Neural cell (in vitro differentiated cells): ENCODE measurements around the gene IGSF21. TPM values are rescaled to one million over a fixed set of nuclear protein-coding genes. Genes with fewer than 3 reads are reported as not detected.

Source experiments
- H2AFZ ChIP-seq: fragments of 200-600, 300-800 bp; sonication (generic), shearing (Covaris generic); 2 replicates; pipeline ENCODE4 v1.6.0; 2014; ENCODE audit warnings: low read depth, mild to moderate bottlenecking, antibody characterized with exemption, low read length, moderate library complexity
- H3F3A ChIP-seq: fragments of 200-600 bp; shearing (Covaris generic); 2 replicates; pipeline ENCODE4 v1.6.1; 2016; ENCODE audit warnings: mild to moderate bottlenecking, moderate library complexity, mixed read lengths, antibody characterized with exemption, low read length; ENCODE audit not compliant: insufficient read depth, poor library complexity, severe bottlenecking
- H3K27ac ChIP-seq: fragments of 200-600, 300-800 bp; sonication (generic), shearing (Covaris generic); 2 replicates; pipeline ENCODE4 v1.5.1; 2014; ENCODE audit warnings: mild to moderate bottlenecking, low read length, moderate library complexity
- H3K27me3 ChIP-seq: fragments of 300-800, 200-600 bp; sonication (generic), shearing (Covaris generic); 2 replicates; pipeline ENCODE4 v1.6.0; 2014; ENCODE audit warnings: mild to moderate bottlenecking, low read depth, low read length, moderate library complexity; ENCODE audit not compliant: insufficient read depth
- H3K36me3 ChIP-seq: fragments of 300-800, 200-600 bp; sonication (generic), shearing (Covaris generic); 2 replicates; pipeline ENCODE4 v1.5.1; 2014; ENCODE audit warnings: mild to moderate bottlenecking, antibody characterized with exemption, low read length, moderate library complexity; ENCODE audit not compliant: insufficient read depth
- H3K4me2 ChIP-seq: fragments of 300-800, 200-600 bp; sonication (generic), shearing (Covaris generic); 2 replicates; pipeline ENCODE4 v1.6.0; 2014; ENCODE audit warnings: mild to moderate bottlenecking, low read length
- H3K4me3 ChIP-seq: fragments of 300-800, 200-600 bp; sonication (generic), shearing (Covaris generic); 2 replicates; pipeline ENCODE4 v1.5.1; 2014; ENCODE audit warnings: mild to moderate bottlenecking, low read length, moderate library complexity
- H3K79me2 ChIP-seq: fragments of 200-600 bp; shearing (Covaris generic); replicated peaks from 2 replicates; pipeline ENCODE4 v1.6.0; 2014; ENCODE audit warnings: mild to moderate bottlenecking, low read length, moderate library complexity; ENCODE audit not compliant: insufficient read depth
- H3K9ac ChIP-seq: fragments of 300-800, 200-600 bp; sonication (generic), shearing (Covaris generic); 2 replicates; pipeline ENCODE4 v1.6.1; 2016; ENCODE audit warnings: mild to moderate bottlenecking, low read length, mixed read lengths
- H3K9me2 ChIP-seq: fragments of 200-600 bp; shearing (Covaris generic); 2 replicates; pipeline ENCODE4 v1.6.1; 2016; ENCODE audit warnings: mild to moderate bottlenecking, low read length, mixed read lengths; ENCODE audit not compliant: insufficient read depth
- H3K9me3 ChIP-seq: fragments of 200-600, 300-800 bp; sonication (generic), shearing (Covaris generic); 2 replicates; pipeline ENCODE4 v1.6.1; 2016; ENCODE audit warnings: mild to moderate bottlenecking, mixed run types, low read length, moderate library complexity, mixed read lengths
- H4K20me1 ChIP-seq: fragments of 200-600 bp; shearing (Covaris generic); 2 replicates; pipeline ENCODE4 v1.6.1; 2016; ENCODE audit warnings: mild to moderate bottlenecking, mixed run types; ENCODE audit not compliant: insufficient read depth
- EP300 ChIP-seq: fragments of 450-650 bp; conservative IDR thresholded peaks from 2 replicates; pipeline ENCODE4 v1.6.1; 2014; ENCODE audit warnings: antibody characterized with exemption, mild to moderate bottlenecking, moderate library complexity; ENCODE audit not compliant: poor library complexity, severe bottlenecking
- EZH2 ChIP-seq: fragments of 200-600, 300-800 bp; shearing (Covaris generic), sonication (generic); IDR thresholded peaks from 2 replicates; pipeline ENCODE4 v1.6.1; 2014; ENCODE audit warnings: antibody characterized with exemption, low read length, borderline replicate concordance, mild to moderate bottlenecking; ENCODE audit not compliant: insufficient read depth, poor library complexity, severe bottlenecking
- MXI1 ChIP-seq: fragments of 450-650 bp; conservative IDR thresholded peaks from 2 replicates; pipeline ENCODE4 v1.6.1; 2014; ENCODE audit warnings: antibody characterized with exemption, mild to moderate bottlenecking; ENCODE audit not compliant: poor library complexity, severe bottlenecking
- POLR2AphosphoS5 ChIP-seq: IDR thresholded peaks from 2 replicates; pipeline ENCODE4 v1.6.1; 2012
- RAD21 ChIP-seq: fragments of 450-650 bp; conservative IDR thresholded peaks from 2 replicates; pipeline ENCODE4 v1.6.1; 2014; ENCODE audit warnings: antibody characterized with exemption, mild to moderate bottlenecking, moderate library complexity
- SMC3 ChIP-seq: fragments of 450-650 bp; conservative IDR thresholded peaks from 2 replicates; pipeline ENCODE4 v1.6.1; 2014; ENCODE audit warnings: antibody characterized with exemption, mild to moderate bottlenecking, moderate library complexity; ENCODE audit not compliant: poor library complexity
- TAF1 ChIP-seq: IDR thresholded peaks from 2 replicates; pipeline ENCODE4 v1.6.1; 2012; ENCODE audit warnings: low read depth
- polyA plus RNA-seq: library from polyadenylated mRNA; depleted of rRNA; stranded (reverse); fragments of >200 nt; gene quantifications from 2 replicates; pipeline ENCODE4 v1.2.3, GENCODE V29; 2014
- TF ChIP-seq, protein P1 (sequence below): fragments of 450-650 bp; IDR thresholded peaks from 2 replicates; pipeline ENCODE4 v1.5.1; 2014; ENCODE audit warnings: antibody characterized with exemption, mild to moderate bottlenecking, moderate library complexity; ENCODE audit not compliant: poor library complexity, severe bottlenecking
- TF ChIP-seq, protein P2 (sequence below): IDR thresholded peaks from 2 replicates; pipeline ENCODE4 v1.6.1; 2012; ENCODE audit warnings: borderline replicate concordance

IGSF21 gene
- polyA plus RNA-seq, 1 donor from 2014 or later = 2.4 TPM

- Histone ChIP-seq H3K4me2 (no peak overlapping the region), H3K4me3 (no peak overlapping the region), H2AFZ (no peak overlapping the region), H3K9ac (no peak overlapping the region), H3K27me3 (no peaks in the 10 kb centered on the region), H3K9me2 (no peaks in the 10 kb centered on the region), H4K20me1 (no peaks in the 10 kb centered on the region), H3K27ac (no peak overlapping the region), H3K9me3 (peaks cover 6% of the 10 kb centered on the region), H3K36me3 (no peaks in the 10 kb centered on the region), H3F3A (no peaks in the 10 kb centered on the region), H3K79me2 (no peaks in the 10 kb centered on the region)
- TF ChIP-seq POLR2AphosphoS5 (no peak), MXI1 (no peak), SMC3 (no peak), EP300 (no peak), EZH2 (no peak), TAF1 (no peak), RAD21 (no peak)
- TF ChIP-seq, protein P1, sequence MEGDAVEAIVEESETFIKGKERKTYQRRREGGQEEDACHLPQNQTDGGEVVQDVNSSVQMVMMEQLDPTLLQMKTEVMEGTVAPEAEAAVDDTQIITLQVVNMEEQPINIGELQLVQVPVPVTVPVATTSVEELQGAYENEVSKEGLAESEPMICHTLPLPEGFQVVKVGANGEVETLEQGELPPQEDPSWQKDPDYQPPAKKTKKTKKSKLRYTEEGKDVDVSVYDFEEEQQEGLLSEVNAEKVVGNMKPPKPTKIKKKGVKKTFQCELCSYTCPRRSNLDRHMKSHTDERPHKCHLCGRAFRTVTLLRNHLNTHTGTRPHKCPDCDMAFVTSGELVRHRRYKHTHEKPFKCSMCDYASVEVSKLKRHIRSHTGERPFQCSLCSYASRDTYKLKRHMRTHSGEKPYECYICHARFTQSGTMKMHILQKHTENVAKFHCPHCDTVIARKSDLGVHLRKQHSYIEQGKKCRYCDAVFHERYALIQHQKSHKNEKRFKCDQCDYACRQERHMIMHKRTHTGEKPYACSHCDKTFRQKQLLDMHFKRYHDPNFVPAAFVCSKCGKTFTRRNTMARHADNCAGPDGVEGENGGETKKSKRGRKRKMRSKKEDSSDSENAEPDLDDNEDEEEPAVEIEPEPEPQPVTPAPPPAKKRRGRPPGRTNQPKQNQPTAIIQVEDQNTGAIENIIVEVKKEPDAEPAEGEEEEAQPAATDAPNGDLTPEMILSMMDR = no peak
- TF ChIP-seq, protein P2, sequence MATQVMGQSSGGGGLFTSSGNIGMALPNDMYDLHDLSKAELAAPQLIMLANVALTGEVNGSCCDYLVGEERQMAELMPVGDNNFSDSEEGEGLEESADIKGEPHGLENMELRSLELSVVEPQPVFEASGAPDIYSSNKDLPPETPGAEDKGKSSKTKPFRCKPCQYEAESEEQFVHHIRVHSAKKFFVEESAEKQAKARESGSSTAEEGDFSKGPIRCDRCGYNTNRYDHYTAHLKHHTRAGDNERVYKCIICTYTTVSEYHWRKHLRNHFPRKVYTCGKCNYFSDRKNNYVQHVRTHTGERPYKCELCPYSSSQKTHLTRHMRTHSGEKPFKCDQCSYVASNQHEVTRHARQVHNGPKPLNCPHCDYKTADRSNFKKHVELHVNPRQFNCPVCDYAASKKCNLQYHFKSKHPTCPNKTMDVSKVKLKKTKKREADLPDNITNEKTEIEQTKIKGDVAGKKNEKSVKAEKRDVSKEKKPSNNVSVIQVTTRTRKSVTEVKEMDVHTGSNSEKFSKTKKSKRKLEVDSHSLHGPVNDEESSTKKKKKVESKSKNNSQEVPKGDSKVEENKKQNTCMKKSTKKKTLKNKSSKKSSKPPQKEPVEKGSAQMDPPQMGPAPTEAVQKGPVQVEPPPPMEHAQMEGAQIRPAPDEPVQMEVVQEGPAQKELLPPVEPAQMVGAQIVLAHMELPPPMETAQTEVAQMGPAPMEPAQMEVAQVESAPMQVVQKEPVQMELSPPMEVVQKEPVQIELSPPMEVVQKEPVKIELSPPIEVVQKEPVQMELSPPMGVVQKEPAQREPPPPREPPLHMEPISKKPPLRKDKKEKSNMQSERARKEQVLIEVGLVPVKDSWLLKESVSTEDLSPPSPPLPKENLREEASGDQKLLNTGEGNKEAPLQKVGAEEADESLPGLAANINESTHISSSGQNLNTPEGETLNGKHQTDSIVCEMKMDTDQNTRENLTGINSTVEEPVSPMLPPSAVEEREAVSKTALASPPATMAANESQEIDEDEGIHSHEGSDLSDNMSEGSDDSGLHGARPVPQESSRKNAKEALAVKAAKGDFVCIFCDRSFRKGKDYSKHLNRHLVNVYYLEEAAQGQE = no peak
These were observed 97.0 kb downstream of the IGSF21 start for GRCh38 chr1:18204575-18204974.

GRCh38 chr1:18205319-18205718 lies 97.7 kb downstream of the IGSF21 start:
- no peaks in the 10 kb centered on the region for H3K27me3 ChIP-seq
- peaks cover 6% of the 10 kb centered on the region for H3K9me3 ChIP-seq
- H3K79me2 ChIP-seq = no peaks in the 10 kb centered on the region
- no peaks in the 10 kb centered on the region for H3K9me2 ChIP-seq
- H3K9ac ChIP-seq = no peak overlapping the region
- no peak overlapping the region for H3K4me3 ChIP-seq
- no peaks in the 10 kb centered on the region for H3K36me3 ChIP-seq
- TF ChIP-seq EZH2 = no peak
- TF ChIP-seq, protein P2 = peak; percentile 33
- no peak overlapping the region for H3K4me2 ChIP-seq
- H2AFZ ChIP-seq = no peak overlapping the region
- no peaks in the 10 kb centered on the region for H3F3A ChIP-seq
- H4K20me1 ChIP-seq = no peaks in the 10 kb centered on the region
- no peak overlapping the region for H3K27ac ChIP-seq
